ENCODE data around the gene YIF1B.

The YIF1B gene

GRCh38 chr19:38278751-38279150, 37.0 kb downstream of the YIF1B start:
- Histone ChIP-seq H3K4me1 (ENCODE audit: control insufficient read depth in 2 of 2, insufficient read depth in 1 of 2, low read depth in 1 of 2, low read length in 2 of 2) (peaks cover 3 to 16% of the 10 kb centered on the region in 2 donors), H4K91ac (ENCODE audit: low read depth, low read length, poor library complexity) (no peak overlapping the region), H3K36me3 (replicated peaks in 1 of 2; ENCODE audit: control insufficient read depth in 2 of 2, insufficient read depth in 2 of 2, low read length in 2 of 2) (no peaks in the 10 kb centered on the region), H3K23ac (ENCODE audit: low read depth, low read length, poor library complexity) (no peak overlapping the region), H2BK120ac (ENCODE audit: low read depth, low read length) (no peak overlapping the region), H2BK15ac (ENCODE audit: low read length) (no peak overlapping the region), H3K9me3 (replicated peaks in 1 of 2; ENCODE audit: control insufficient read depth in 2 of 2, insufficient read depth in 1 of 2, low read depth in 1 of 2, low read length in 2 of 2) (no peaks in the 10 kb centered on the region), H3K27me3 (ENCODE audit: control insufficient read depth in 3 of 3, insufficient read depth in 3 of 3, low read depth in 1 of 3, low read length in 3 of 3) (peaks cover 0 to 6% (median 0%) of the 10 kb centered on the region in 3 experiments), H3K79me1 (ENCODE audit: low read depth, low read length) (no peaks in the 10 kb centered on the region), H2AFZ (ENCODE audit: low read length) (no peak overlapping the region), H3K9ac (ENCODE audit: low read depth, low read length, poor library complexity) (no peak overlapping the region), H4K8ac (ENCODE audit: low read depth, low read length) (no peak overlapping the region), H2AK5ac (ENCODE audit: low read depth, low read length) (no peak overlapping the region), H3K4me2 (ENCODE audit: insufficient read depth, low read length, poor library complexity, severe bottlenecking) (no peak overlapping the region), H2BK5ac (ENCODE audit: low read length) (no peak overlapping the region), H3K14ac (ENCODE audit: low read length) (no peak overlapping the region), H3K4me3 (ENCODE audit: low read length in 2 of 2) (no peak overlapping the region), H2BK12ac (ENCODE audit: low read length) (no peak overlapping the region), H3K4ac (ENCODE audit: low read length) (no peak overlapping the region), H3K27ac (replicated peaks; ENCODE audit: low read length) (no peak overlapping the region), H3K18ac (ENCODE audit: low read length) (no peak overlapping the region)
- DNase-seq (ENCODE audit: low spot score): no peak
- no CpG with 5 or more reads among the region's 2 CpGs for WGBS, 2 donors (ENCODE audit: extremely low coverage in 2 of 2, insufficient read length in 2 of 2, insufficient replicate concordance in 1 of 2)

GRCh38 chr19:38277969-38278680, 37.6 kb downstream of the YIF1B start:
- H3K4me3 ChIP-seq (ENCODE audit: low read length in 2 of 2): no peak overlapping the region
- no peak overlapping the region for H3K23ac ChIP-seq (ENCODE audit: low read depth, low read length, poor library complexity)
- no peak overlapping the region for H3K9ac ChIP-seq (ENCODE audit: low read depth, low read length, poor library complexity)
- H3K4me1 ChIP-seq (ENCODE audit: control insufficient read depth in 2 of 2, insufficient read depth in 1 of 2, low read depth in 1 of 2, low read length in 2 of 2): peaks cover 3 to 16% of the 10 kb centered on the region in 2 donors
- H3K27ac ChIP-seq (replicated peaks; ENCODE audit: low read length): no peak overlapping the region
- no CpG with 5 or more reads among the region's 9 CpGs for WGBS, 2 donors (ENCODE audit: extremely low coverage in 2 of 2, insufficient read length in 2 of 2, insufficient replicate concordance in 1 of 2)
- H4K8ac ChIP-seq (ENCODE audit: low read depth, low read length): no peak overlapping the region
- no peak overlapping the region for H3K18ac ChIP-seq (ENCODE audit: low read length)
- H3K9me3 ChIP-seq (replicated peaks in 1 of 2; ENCODE audit: control insufficient read depth in 2 of 2, insufficient read depth in 1 of 2, low read depth in 1 of 2, low read length in 2 of 2): no peaks in the 10 kb centered on the region
- no peaks in the 10 kb centered on the region for H3K36me3 ChIP-seq (replicated peaks in 1 of 2; ENCODE audit: control insufficient read depth in 2 of 2, insufficient read depth in 2 of 2, low read length in 2 of 2)
- no peak overlapping the region for H3K4ac ChIP-seq (ENCODE audit: low read length)
- no peak overlapping the region for H2BK5ac ChIP-seq (ENCODE audit: low read length)
- H2AK5ac ChIP-seq (ENCODE audit: low read depth, low read length): no peak overlapping the region
- H2BK120ac ChIP-seq (ENCODE audit: low read depth, low read length): no peak overlapping the region
- peaks cover 0 to 12% (median 0%) of the 10 kb centered on the region in 3 experiments for H3K27me3 ChIP-seq (ENCODE audit: control insufficient read depth in 3 of 3, insufficient read depth in 3 of 3, low read depth in 1 of 3, low read length in 3 of 3)
- no peak overlapping the region for H3K14ac ChIP-seq (ENCODE audit: low read length)
- no peak overlapping the region for H3K4me2 ChIP-seq (ENCODE audit: insufficient read depth, low read length, poor library complexity, severe bottlenecking)
- no peak for DNase-seq (ENCODE audit: low spot score)
- H2BK15ac ChIP-seq (ENCODE audit: low read length): no peak overlapping the region
- no peak overlapping the region for H4K91ac ChIP-seq (ENCODE audit: low read depth, low read length, poor library complexity)
- H2BK12ac ChIP-seq (ENCODE audit: low read length): no peak overlapping the region
- H3K79me1 ChIP-seq (ENCODE audit: low read depth, low read length): no peaks in the 10 kb centered on the region
- H2AFZ ChIP-seq (ENCODE audit: low read length): no peak overlapping the region

GRCh38 chr19:38277549-38277948, 38.2 kb downstream of the YIF1B start:
- peaks cover 3 to 16% of the 10 kb centered on the region in 2 donors for H3K4me1 ChIP-seq (ENCODE audit: control insufficient read depth in 2 of 2, insufficient read depth in 1 of 2, low read depth in 1 of 2, low read length in 2 of 2)
- H2BK5ac ChIP-seq (ENCODE audit: low read length): no peak overlapping the region
- H3K9me3 ChIP-seq (replicated peaks in 1 of 2; ENCODE audit: control insufficient read depth in 2 of 2, insufficient read depth in 1 of 2, low read depth in 1 of 2, low read length in 2 of 2): no peaks in the 10 kb centered on the region
- no peak overlapping the region for H2BK15ac ChIP-seq (ENCODE audit: low read length)
- no peak overlapping the region for H3K18ac ChIP-seq (ENCODE audit: low read length)
- H3K36me3 ChIP-seq (replicated peaks in 1 of 2; ENCODE audit: control insufficient read depth in 2 of 2, insufficient read depth in 2 of 2, low read length in 2 of 2): no peaks in the 10 kb centered on the region
- no peak overlapping the region for H3K23ac ChIP-seq (ENCODE audit: low read depth, low read length, poor library complexity)
- no peak overlapping the region for H4K91ac ChIP-seq (ENCODE audit: low read depth, low read length, poor library complexity)
- no peak overlapping the region for H3K14ac ChIP-seq (ENCODE audit: low read length)
- no peak overlapping the region for H3K9ac ChIP-seq (ENCODE audit: low read depth, low read length, poor library complexity)
- H3K27ac ChIP-seq (replicated peaks; ENCODE audit: low read length): no peak overlapping the region
- peaks cover 0 to 12% (median 0%) of the 10 kb centered on the region in 3 experiments for H3K27me3 ChIP-seq (ENCODE audit: control insufficient read depth in 3 of 3, insufficient read depth in 3 of 3, low read depth in 1 of 3, low read length in 3 of 3)
- no peak overlapping the region for H3K4me2 ChIP-seq (ENCODE audit: insufficient read depth, low read length, poor library complexity, severe bottlenecking)
- no peak overlapping the region for H2BK120ac ChIP-seq (ENCODE audit: low read depth, low read length)
- no CpG with 5 or more reads among the region's 5 CpGs for WGBS, 2 donors (ENCODE audit: extremely low coverage in 2 of 2, insufficient read length in 2 of 2, insufficient replicate concordance in 1 of 2)
- no peak overlapping the region for H2AK5ac ChIP-seq (ENCODE audit: low read depth, low read length)
- no peak overlapping the region for H2AFZ ChIP-seq (ENCODE audit: low read length)
- H4K8ac ChIP-seq (ENCODE audit: low read depth, low read length): no peak overlapping the region
- DNase-seq (ENCODE audit: low spot score): no peak
- no peak overlapping the region for H3K4ac ChIP-seq (ENCODE audit: low read length)
- H2BK12ac ChIP-seq (ENCODE audit: low read length): no peak overlapping the region
- no peaks in the 10 kb centered on the region for H3K79me1 ChIP-seq (ENCODE audit: low read depth, low read length)
- H3K4me3 ChIP-seq (ENCODE audit: low read length in 2 of 2): no peak overlapping the region

GRCh38 chr19:38276942-38277517, 38.7 kb downstream of the YIF1B start:
- Histone ChIP-seq H3K14ac (ENCODE audit: low read length) (no peak overlapping the region), H3K18ac (ENCODE audit: low read length) (no peak overlapping the region), H2AK5ac (ENCODE audit: low read depth, low read length) (no peak overlapping the region), H3K79me1 (ENCODE audit: low read depth, low read length) (no peaks in the 10 kb centered on the region), H3K23ac (ENCODE audit: low read depth, low read length, poor library complexity) (no peak overlapping the region), H2BK5ac (ENCODE audit: low read length) (no peak overlapping the region), H3K4me1 (ENCODE audit: control insufficient read depth in 2 of 2, insufficient read depth in 1 of 2, low read depth in 1 of 2, low read length in 2 of 2) (peaks cover 3 to 16% of the 10 kb centered on the region in 2 donors), H4K8ac (ENCODE audit: low read depth, low read length) (no peak overlapping the region), H4K91ac (ENCODE audit: low read depth, low read length, poor library complexity) (no peak overlapping the region), H3K9me3 (replicated peaks in 1 of 2; ENCODE audit: control insufficient read depth in 2 of 2, insufficient read depth in 1 of 2, low read depth in 1 of 2, low read length in 2 of 2) (no peaks in the 10 kb centered on the region), H3K36me3 (replicated peaks in 1 of 2; ENCODE audit: control insufficient read depth in 2 of 2, insufficient read depth in 2 of 2, low read length in 2 of 2) (no peaks in the 10 kb centered on the region), H2AFZ (ENCODE audit: low read length) (no peak overlapping the region), H3K27ac (replicated peaks; ENCODE audit: low read length) (no peak overlapping the region), H3K4me2 (ENCODE audit: insufficient read depth, low read length, poor library complexity, severe bottlenecking) (no peak overlapping the region), H3K27me3 (ENCODE audit: control insufficient read depth in 3 of 3, insufficient read depth in 3 of 3, low read depth in 1 of 3, low read length in 3 of 3) (peaks cover 0 to 12% (median 0%) of the 10 kb centered on the region in 3 experiments), H3K4ac (ENCODE audit: low read length) (no peak overlapping the region), H3K4me3 (ENCODE audit: low read length in 2 of 2) (no peak overlapping the region), H2BK12ac (ENCODE audit: low read length) (no peak overlapping the region), H2BK120ac (ENCODE audit: low read depth, low read length) (no peak overlapping the region), H3K9ac (ENCODE audit: low read depth, low read length, poor library complexity) (no peak overlapping the region), H2BK15ac (ENCODE audit: low read length) (no peak overlapping the region)
- WGBS, 2 donors (ENCODE audit: extremely low coverage in 2 of 2, insufficient read length in 2 of 2, insufficient replicate concordance in 1 of 2): no CpG with 5 or more reads among the region's 7 CpGs
- no peak for DNase-seq (ENCODE audit: low spot score)
